Activated CD4-positive, alpha-beta T cell treated with anti-CD3 and anti-CD28 coated beads, Interleukin-2, amount 50 U/mL, for 24 hours (primary cell): Measurements from ENCODE around the gene CMSS1.
"Not testable (repeated sequence)": the region's sequence is repeated elsewhere in the genome, so short reads cannot be mapped to it uniquely, and the experiment has no call there.

Source experiments
- DNase-seq, 2 donors: peaks; one replicate each; pipeline ENCODE4 v3.0.0-alpha.2; 2020; ENCODE audit warnings: low read depth in 1 of 2, low spot score in 1 of 2

Gene CMSS1

GRCh38 chr3:100209948-100210771 lies 392.5 kb downstream of the CMSS1 start:
- no peak for DNase-seq

- DNase-seq: no peak
These were observed 393.1 kb downstream of the CMSS1 start for GRCh38 chr3:100210772-100211135.

GRCh38 chr3:100213891-100214573 lies 396.4 kb downstream of the CMSS1 start:
- DNase-seq: no peak

- DNase-seq: no peak
These were observed 396.9 kb downstream of the CMSS1 start for GRCh38 chr3:100214574-100214964.

- DNase-seq: no peak
These were observed 399.1 kb downstream of the CMSS1 start for GRCh38 chr3:100216713-100217112.

DNA sequence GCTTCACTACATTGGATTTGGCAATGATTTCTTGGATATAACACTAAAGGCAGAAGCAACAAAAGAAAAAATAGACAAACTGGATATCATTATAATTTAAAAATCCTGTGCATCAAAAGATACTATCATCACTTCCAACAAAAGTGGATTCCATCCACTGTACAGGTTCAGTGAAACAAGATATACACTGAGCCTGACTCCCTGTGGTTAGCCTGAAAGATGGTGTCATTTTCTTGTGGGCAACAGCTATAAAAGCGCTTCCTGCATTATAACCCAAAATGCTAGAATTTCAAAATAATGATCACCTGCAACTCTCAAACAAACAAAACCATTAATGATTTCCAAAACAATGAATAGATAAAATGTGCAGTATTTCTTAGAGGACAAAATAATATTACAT lies 403.5 kb downstream of the CMSS1 start:
- no peak for DNase-seq

DNA sequence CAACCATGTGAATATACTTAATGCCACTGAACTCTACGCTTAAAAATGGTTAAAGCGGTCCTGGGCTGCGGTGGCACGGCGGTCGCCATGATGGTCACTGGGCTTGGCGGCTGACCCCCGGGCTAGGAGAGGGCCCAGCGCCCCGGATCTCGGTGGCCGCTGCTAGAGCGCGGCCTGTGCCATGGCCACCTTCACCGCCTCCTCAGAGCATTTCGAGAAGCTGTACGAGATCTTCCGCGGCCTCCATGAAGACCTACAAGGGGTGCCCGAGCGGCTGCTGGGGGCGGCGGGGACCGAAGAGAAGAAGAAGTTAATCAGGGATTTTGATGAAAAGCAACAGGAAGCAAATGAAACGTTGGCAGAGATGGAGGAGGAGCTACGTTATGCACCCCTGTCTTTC lies 407.5 kb downstream of the CMSS1 start:
- DNase-seq: no peak

- no peak for DNase-seq
These were observed 408.2 kb downstream of the CMSS1 start for GRCh38 chr3:100225883-100226282.

GRCh38 chr3:100226712-100227429 lies 409.2 kb downstream of the CMSS1 start:
- DNase-seq: no peak

DNA sequence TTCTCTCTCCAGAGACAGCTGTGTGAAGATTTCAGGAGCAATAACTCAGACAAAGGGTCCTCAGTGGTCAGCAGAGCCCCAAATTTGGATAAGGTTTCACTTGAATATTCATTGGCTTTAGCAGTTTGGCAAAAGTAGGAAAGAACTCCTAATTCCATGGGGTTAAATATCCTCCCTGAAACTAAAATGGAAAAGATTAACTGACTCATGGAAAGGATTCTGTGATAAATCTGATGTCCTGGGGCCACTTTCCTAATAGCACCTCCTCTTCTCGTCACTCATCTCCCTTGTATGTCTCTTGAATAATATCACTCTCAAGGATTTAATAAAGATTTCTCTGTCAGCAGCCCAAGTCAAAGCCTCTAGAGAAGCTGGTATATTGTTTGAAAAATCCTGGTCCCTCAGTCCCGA lies 409.9 kb downstream of the CMSS1 start:
- no peak for DNase-seq

GRCh38 chr3:100228247-100228646 lies 410.6 kb downstream of the CMSS1 start:
- no peak for DNase-seq

DNA sequence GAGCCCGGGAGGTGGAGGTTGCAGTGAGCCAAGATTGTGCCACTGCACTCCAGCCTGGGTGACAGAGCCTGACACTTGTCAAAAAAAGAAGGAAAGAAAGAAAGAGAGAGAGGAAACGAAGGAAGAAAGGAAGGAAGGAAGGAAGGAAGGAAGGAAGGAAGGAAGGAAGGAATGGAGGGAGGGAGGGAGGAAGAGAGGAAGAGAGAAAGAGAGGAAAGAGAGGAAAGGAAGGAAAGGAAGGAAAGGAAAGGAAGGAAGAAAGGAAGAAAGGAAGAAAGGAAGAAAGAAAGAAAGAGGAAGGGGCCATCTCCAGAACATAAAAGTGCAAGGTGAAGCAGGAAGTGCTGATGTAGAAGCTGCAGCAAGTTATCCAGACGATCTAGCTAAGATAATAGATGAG lies 411.5 kb downstream of the CMSS1 start:
- DNase-seq: not testable (repeated sequence)

DNA sequence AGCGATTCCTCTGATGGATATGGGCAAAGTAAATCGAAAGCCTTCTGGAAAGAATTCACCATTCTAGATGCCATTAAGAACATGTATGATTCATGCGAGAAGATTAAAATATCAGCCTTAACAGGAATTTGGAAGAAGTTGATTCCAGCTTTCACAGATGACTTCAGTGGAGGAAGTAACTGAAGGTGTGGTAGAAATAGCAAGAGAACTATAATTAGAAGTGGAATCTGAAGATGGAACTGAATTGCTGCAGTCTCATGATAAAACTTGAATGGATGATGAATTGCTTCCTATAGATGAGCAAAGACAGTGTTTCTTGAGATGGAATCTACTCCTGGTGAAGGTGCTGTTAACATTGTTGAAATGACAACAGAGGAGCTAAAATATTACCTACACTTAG lies 413.0 kb downstream of the CMSS1 start:
- DNase-seq: no peak
